ENCODE measurements around the gene KLHL29. TPM values are rescaled to one million over a fixed set of nuclear protein-coding genes. Genes with fewer than 3 reads are reported as not detected.

Gene KLHL29
- total and polyA plus RNA-seq, 2 of the 13 experiments (the other 11 are each of a cell fraction or from before 2014, with no cell fraction given): 0.01 TPM; not detected in 1

- TF ChIP-seq GMEB2 (CRISPR knock-in tag; IDR thresholded peaks at IDR 0.05; ENCODE audit: low read depth) (no peak), TCF7L2 (IDR thresholded peaks at IDR 0.05; ENCODE audit: low read depth, low read length) (no peak), ZNF678 (CRISPR knock-in tag; IDR thresholded peaks at IDR 0.05) (no peak), U2AF1 (optimal IDR thresholded peaks at IDR 0.05; ENCODE audit: low read depth, low read length) (no peak), PRPF4 (IDR thresholded peaks at IDR 0.05; ENCODE audit: low read depth, low read length, poor library complexity, severe bottlenecking) (no peak), UBTF (CRISPR knock-in tag; IDR thresholded peaks at IDR 0.05) (no peak), SALL1 (CRISPR knock-in tag; IDR thresholded peaks at IDR 0.05) (no peak)
Measured at GRCh38 chr2:23607925-23608324, 222.9 kb downstream of the KLHL29 start (continued).

- peaks cover 1 to 28% of the 10 kb centered on the region in 2 experiments; a peak in 2 of 5 replicates for H3K27me3 ChIP-seq (ENCODE audit: control insufficient read depth in 1 of 2, insufficient read depth in 2 of 2, low read length in 2 of 2)
- H3K9me3 ChIP-seq (ENCODE audit: low read length): peaks cover 18% of the 10 kb centered on the region
- H3K4me3 ChIP-seq (replicated peaks in 1 of 3; ENCODE audit: insufficient read depth in 1 of 3, low read depth in 2 of 3, low read length in 3 of 3): no peak overlapping the region
- ATAC-seq (no peak), DNase-seq (ENCODE audit: low spot score) (no peak), FAIRE-seq (no peak)
- no TSS peak for BruUV-seq (replicated peaks)
- no peak overlapping the region for H3K4me2 ChIP-seq (ENCODE audit: low read depth, low read length)
- CTCF ChIA-PET (ENCODE audit: low intra/inter-chr PET ratio, low total read pairs): no interaction called here
- POLR2A ChIA-PET: no interaction called here
- intact Hi-C loops (cut with micrococcal nuclease; ENCODE audit: unreplicated experiment): no loop called here
- H2AFZ ChIP-seq (ENCODE audit: low read length): no peak overlapping the region
- no peaks in the 10 kb centered on the region for H4K20me1 ChIP-seq (ENCODE audit: insufficient read depth, low read length)
- no peaks in the 10 kb centered on the region for H3K4me1 ChIP-seq (ENCODE audit: insufficient read depth, low read length)
- no peaks in the 10 kb centered on the region for H3K36me3 ChIP-seq (replicated peaks in 1 of 2; ENCODE audit: control insufficient read depth in 1 of 2, insufficient read depth in 2 of 2, low read length in 2 of 2)
- TF ChIP-seq PREB (CRISPR knock-in tag; IDR thresholded peaks at IDR 0.05) (no peak), FIP1L1 (IDR thresholded peaks at IDR 0.05; ENCODE audit: borderline replicate concordance, insufficient read depth, low read depth, low read length) (no peak), HNF1B (CRISPR knock-in tag; IDR thresholded peaks at IDR 0.05) (no peak), HNRNPLL (IDR thresholded peaks at IDR 0.05; ENCODE audit: low read depth, low read length, poor library complexity, severe bottlenecking) (no peak), ZNF777 (CRISPR knock-in tag; IDR thresholded peaks at IDR 0.05) (no peak)
- in situ Hi-C loops (cut with HindIII; ENCODE audit: extremely low pct_ligation_motif_present, low pct_unique_long_range_greater_than_20kb): no loop called here
- no peak overlapping the region for H3K9ac ChIP-seq (ENCODE audit: insufficient read depth, low read depth, low read length)
- WGBS (ENCODE audit: low lambda C conversion rate): 31% methylated on average over 7 of the region's 7 CpGs
- H3K79me2 ChIP-seq (ENCODE audit: insufficient read depth, low read length): no peaks in the 10 kb centered on the region
- no peak overlapping the region for H3K27ac ChIP-seq (ENCODE audit: extremely low read length, insufficient read depth, low read length)
Measured at GRCh38 chr2:23609254-23609653, 224.3 kb downstream of the KLHL29 start.

Data from HepG2 (cell line).